HG03378 (cell line): ENCODE measurements around the gene DNAAF9.
"Not testable (repeated sequence)": the region's sequence is repeated elsewhere in the genome, so short reads cannot be mapped to it uniquely, and the experiment has no call there.

ENCODE experiments used
- ATAC-seq: cut with Tn5 transposase; IDR thresholded peaks from one replicate; pipeline ENCODE4 v1.9.1; 2021; ENCODE audit warnings: mild to moderate bottlenecking, moderate library complexity; ENCODE audit not compliant: unreplicated experiment

DNAAF9 gene

DNA sequence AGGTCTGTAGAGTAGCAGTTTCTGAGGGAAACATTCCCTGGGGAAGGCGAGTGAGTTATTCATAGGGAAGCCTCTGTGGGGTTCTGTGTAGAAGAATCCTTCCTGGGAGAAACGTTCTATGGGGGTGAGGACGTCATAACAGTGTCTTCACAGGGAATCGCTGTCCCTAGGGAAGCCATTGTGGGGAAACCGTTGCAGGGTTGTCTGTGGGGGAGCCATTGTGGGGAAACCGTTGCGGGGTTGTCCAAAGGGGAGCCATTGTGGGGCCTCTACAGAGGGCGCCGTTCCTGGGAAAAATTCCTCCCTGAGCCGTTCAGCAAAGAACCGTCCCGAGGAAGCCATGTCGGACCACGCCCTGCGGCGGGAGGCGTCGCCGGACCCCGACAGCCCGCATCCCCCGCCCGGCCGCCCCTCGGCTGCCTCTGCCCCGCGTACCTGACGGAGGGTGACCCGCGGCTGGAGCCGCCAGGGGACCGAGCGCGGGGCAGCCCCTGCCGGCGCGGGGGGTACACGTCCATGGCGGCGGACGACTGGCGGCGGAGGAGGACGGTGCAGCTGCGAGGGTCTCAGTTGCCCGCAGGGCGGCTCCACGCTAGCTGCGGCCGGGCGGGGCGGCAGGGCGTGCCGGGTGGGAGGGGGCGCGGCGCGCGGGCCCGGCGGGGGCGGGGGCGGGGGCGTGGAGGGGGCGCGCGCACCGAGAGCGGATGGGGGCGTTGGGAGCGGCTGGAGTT lies at the start of gene DNAAF9:
TSS of gene DNAAF9 (minus strand) at position 630 of the 731 bp plus-strand sequence. CDS start at position 518, 112 bp downstream.
- ATAC-seq = no peak

DNA sequence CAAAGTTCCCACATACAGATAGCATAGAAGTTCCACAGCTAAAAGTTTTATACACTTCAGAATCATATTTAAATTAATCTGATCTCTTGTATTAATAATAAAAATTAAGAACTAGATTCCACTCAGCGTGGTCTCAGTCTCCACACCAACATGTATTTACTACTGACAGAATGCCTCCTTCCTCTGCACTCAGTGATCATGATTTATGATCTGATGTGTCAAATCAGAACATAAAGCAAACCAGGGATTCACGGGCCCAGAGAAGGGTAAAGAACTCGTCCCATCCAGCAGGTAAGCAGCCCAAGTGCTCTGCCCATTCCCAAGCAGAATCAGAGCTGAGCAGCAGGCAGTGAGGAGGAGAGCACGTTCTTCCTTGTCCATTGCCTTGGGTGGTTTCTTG lies 49.2 kb upstream of the DNAAF9 start:
- no peak for ATAC-seq

DNA sequence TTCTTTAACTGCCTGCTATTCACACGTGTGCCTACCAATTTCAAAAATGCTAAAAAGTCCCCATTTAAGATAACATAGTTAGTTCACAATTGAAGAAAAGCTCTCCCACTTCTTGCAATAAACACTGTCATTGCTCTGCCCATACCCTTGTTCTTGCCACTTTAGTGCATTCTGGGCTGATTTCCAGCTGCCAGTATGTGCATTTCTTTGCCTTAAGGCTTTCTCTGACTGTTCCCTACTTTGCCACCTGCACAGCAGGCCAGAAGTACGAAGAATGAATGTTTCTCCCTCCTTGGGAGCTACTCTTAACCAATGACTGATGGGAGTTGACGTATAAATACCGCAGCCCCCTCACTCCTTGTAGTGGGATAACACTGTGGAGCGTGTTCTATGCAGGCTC lies 47.4 kb upstream of the DNAAF9 start:
- no peak for ATAC-seq

DNA sequence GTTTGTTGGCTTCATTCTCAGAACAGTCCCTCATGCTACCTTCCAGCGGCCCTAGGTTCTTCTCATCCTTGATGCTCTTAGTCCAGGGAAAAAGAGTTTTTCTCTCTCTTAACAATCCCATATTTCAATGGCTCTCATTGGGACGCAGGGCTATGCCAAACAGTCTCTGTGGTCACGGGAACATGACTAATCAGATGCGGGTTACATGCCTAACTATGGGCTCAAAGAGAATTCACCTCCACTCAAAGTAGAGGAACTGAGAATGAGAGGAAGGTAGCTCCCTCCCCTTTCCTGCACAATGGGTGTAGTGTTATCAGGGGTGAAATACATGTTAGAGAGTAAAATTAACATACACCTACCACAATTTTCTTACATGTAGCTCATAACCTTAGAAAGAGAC lies 45.2 kb upstream of the DNAAF9 start:
- peak; percentile 49 for ATAC-seq

DNA sequence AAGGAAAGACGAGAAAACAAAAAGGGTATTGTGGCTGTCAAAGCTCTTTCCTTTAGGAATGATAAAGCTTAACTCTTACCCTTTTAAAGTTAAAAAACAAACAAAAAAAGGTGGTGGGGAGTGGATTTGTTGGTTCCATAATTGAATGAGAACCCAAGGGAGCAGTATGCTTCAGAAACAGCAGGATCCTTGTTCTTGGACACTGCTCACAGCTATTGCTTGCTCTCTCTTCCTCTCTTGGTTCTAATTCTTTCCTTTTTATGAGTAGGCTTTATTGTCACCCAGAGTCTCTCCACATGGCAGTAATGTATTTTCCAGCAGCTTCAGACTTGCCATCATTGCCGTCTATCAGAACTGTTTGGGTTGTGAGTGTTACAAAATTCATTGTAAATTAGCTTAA lies 44.7 kb upstream of the DNAAF9 start:
- ATAC-seq = no peak

DNA sequence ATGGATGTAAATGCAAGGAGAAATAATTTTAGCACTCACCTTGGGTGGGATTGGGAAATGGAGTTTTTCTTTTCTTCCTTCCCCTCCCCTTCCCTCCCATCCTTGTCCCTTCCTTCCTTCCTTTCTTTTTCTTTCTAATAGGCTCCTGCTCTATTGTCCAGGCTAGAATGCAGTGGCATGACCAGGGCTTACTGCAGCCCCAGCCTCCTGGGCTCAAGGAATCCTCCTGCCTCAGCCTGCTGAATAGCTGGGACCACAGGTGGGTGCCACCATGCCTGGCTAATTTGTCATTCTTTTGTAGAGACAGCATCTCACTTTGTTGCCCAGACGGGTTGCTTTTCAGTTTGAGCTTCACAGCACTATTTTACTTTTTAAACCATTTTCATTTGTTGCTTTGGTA lies 41.9 kb upstream of the DNAAF9 start:
- no peak for ATAC-seq

DNA sequence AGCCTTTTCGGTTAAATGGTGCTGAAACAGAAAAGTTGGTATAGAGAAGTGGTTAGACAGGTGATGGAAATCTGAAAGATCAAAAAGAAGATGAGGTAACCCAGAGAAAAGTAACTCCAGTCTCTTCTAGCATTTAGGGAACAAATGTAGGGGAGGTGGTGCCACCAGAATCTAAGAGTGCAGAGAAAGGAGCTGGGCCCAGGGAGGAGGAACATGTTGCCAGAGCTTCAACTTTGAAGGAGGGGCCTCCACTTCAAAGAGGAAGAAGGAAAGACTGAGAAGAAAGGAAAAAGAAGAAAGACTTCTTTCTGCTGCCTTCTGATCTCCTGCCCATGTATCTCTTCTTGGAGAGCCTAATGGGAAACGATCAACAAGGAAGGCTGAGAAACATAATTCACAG lies 39.9 kb upstream of the DNAAF9 start:
- no peak for ATAC-seq

DNA sequence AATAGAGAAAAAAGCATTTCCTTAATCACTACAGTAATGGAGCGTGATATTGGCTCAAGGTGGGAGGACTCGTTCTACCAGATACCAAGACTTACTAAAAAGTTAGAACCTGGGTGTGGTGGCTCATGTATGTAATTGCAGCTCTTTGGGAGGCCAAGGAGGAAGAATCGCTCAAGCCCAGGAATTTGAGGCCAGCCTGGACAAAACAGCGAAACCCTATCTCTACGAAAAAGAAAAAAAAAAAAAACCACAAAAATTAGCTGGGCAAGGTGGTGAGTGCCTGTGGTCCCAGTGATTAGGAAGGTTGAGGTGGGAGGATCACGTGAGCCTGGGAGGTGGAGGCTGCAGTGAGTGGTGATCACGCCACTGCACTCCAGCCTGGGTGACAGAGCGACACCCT lies 39.3 kb upstream of the DNAAF9 start:
- no peak for ATAC-seq

DNA sequence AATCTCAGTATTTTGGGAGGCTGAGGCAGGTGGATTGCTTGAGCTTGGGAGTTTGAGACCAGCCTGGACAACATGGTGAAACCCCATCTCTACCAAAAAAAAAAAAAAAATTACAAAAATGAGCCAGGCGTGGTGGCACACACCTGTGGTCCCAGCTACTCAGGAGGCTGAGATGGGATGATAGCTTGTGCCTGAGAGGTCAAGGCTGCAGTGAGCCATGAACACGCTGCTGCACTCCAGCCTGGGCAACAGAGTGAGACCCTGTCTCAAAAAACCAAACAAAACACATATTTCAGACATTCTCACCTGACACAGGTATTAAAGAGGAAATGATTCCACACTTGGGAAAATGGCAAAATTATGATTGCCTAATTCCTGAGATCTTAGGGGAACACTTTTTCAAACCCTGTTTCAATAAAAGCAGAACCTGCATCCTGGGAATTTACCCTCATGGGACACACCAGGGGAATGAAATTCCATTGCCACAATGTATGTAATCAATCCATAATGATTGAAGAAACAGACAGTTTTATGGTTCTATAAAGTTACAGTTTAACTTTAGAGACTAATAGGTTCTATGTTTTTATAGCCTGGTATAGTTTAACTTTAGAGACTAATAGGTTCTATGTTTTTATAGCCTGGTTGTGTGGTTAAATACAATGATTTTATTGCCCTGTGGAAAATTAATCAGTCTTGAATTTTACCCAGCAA lies 29.6 kb upstream of the DNAAF9 start:
- ATAC-seq = no peak

DNA sequence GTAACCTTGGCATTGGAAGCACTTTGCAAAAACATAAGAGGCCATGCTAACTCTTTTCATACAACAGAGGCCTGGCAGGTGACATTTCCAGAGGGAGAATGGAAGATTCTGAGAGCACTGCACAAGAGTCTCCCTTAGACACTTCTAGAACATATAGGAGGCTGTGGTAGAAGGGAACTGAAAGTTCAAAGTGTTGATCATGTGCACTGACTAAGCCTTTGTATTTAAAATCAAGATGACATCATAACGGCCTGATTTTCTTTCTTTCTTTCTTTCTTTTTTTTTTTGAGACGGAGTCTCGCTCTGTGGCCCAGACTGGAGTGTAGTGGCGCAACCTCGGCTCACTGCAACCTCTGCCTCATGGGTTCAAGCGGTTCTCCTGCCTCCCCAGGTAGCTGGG lies 26.8 kb upstream of the DNAAF9 start:
- ATAC-seq = no peak

DNA sequence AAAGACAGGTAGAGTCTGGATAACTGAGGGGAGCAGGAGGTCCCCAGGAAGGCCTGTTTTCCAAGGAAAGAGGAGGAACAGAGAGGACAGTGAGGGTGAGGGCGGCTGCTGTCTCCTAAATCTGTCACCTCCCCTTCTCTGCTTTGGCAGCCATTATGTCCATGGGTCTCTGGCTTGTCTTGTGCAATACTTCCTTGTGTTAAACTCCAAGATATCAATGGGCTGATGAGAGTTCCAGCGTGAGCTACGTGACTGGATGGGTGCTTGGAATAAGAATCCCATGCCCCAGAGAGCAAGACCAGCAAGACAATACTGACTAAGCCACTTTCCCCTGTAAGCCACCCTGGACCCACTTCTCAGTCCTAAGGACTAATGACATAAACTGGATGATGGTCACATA lies 26.3 kb upstream of the DNAAF9 start:
- ATAC-seq = no peak

DNA sequence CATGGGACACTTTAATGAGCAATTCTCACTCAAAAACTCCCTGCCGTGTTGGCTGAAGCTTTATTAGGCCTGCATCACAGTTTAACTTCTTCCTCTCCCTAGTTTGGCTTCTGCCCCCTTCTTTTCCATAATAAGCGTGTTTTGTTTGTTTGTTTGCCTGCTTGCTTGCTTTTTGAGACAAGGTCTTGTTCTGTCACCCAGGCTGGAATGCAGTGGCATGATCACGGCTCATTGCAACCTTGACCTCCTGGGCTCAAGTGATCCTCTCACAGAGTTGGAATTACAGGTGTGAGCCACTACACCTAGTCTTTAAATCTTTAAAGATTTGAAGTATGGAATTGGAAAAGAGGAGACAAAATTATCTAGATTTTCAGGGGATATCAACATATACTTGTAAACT lies 25.4 kb upstream of the DNAAF9 start:
- ATAC-seq = no peak

DNA sequence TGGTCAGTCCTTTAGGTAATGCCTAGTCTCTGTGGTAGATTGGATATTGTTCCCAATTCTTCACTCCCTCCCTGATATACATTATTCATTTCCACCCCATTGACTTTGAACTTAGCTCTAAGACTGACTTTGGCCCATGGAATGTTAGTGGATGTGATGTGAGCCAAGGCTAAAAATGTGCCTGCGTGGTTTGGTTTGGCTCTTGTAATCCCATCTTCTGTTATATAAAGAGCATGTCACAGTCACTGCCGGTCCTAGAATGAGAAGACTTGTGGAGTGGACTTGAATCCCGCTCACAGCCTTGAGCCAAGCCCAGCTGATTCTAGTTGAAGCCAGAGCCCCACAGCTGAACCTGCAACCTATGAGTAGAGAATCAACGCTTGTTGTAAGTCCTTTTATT lies 23.6 kb upstream of the DNAAF9 start:
- no peak for ATAC-seq

DNA sequence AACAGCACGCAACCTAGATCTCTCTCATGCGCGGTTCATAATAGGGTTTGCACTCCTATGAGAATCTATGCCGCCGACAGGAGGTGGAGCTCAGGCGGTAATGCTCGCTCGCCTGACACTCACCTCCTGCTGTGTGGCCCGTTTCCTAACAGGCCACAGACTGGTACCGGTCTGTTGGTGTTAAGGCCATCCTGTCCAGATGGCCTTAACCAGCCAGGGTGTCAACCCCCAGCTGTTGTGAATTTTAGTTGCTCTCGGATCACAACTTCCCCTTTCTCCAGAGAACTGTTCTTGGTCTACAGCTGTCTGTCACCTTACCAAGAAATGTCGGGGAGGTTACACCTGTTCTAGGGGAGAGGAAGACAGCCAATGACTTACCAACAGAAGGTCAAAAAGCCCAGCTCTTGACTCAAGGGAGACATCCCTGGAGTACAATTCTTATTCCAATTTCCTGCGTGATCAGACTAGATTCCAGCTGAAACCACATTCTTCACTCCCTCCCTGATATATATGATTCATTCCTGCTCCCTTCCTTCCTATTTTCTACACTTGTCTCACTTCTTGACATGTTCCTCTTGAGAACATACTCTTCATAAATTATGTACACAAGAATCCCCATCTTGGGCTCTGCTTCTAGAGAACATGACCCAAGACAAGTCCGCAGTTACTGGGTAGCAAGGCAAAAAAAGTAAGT lies 23.1 kb upstream of the DNAAF9 start:
- ATAC-seq = no peak

DNA sequence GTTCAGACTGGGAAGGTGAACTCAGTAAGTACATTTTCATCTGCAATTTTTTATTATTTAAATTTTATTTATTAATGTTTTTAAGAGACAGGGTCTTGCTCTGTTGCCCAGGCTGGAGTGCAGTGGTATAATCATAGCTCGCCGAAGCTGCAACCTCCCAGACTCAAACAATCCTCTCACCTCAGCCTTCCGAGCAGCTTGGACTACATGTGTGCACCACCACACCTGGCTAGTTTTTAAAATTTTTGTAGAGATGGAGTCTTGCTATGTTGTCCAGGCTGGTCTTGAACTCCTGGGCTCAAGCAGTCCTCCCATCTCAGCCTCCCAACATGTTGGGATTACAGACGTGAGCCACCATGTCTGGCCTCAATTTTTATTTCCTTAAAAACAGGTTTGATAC lies 19.3 kb upstream of the DNAAF9 start:
- ATAC-seq = not testable (repeated sequence)

DNA sequence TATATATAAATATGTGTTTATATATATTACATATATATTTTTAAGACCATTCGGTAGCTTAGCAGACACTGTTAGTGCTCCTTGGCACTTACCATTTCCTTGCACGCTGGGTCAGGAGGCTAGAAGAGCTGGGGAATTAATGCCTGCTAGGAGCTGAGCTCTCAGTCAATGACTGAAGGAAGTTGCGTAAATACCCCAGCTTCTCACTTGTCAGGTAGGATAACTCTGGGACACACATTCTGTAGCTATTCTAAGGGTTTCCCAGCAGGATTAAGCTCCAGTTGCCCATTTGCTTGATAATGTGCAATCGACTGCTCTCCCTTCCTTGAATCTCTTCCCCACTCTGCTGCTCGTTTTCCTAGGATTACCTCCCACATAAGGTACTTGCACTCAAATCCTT lies 15.7 kb upstream of the DNAAF9 start:
- no peak for ATAC-seq

DNA sequence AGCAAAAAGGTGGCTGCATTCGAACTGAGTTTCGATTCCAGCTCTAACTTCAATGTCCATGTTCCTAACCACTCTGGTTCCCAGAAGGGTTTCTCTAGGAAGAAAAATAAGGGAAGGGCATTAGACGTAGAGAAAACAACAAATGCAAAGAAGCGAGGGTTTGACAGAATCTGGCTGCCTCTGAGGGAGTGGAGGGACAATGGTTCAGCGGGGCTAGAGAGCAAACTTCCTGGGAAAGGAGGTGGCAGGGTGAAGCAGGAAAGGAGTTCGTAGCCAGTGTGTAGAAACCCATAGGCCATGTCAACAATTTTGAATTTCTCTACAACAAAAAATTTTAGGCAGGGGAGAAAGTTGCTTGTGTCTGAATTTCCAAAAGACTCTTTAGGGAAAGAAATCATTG lies 14.5 kb upstream of the DNAAF9 start:
- no peak for ATAC-seq

DNA sequence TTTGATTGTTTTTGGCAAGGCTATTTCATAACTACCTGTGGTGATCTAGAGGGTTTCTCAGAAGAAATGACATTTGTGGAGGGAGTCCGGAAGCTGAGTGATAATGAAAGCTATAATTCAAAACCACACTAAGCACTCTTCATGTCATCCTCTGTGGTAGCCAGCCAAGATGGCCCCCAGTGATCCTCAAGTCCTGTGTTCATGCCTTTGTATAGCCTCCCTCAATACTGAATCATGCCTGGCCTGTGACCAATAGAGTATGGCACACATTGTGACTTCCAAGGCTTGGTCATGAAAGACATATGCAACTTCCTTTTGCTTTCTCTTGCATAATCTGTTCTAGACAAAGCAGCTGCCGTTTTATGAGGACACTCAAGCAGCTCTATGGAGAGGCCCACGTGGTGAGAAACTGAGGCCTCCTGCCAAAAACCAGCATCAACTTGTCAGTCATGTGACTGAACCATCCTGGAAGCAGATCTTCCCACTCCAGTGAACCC lies 12.8 kb upstream of the DNAAF9 start:
- ATAC-seq = peak; percentile 96

DNA sequence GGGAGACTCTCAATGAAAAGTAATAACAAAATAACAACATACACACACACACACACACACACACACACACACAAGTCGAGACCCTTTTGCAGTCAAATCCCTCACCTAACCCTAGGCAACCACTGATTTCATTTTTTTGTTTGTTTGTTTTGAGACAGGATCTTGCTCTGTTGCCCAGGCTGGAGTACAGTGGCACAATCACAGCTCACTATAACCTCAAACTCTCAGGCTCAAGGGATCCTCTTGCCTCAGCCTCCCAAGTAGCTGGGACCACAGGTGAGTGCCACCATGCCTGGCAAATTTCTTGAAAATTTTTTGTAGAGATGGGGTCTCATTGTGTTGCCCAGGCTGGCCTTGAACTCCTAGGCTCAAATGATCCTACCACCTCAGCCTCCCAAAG lies 10.7 kb upstream of the DNAAF9 start:
- ATAC-seq = not testable (repeated sequence)

DNA sequence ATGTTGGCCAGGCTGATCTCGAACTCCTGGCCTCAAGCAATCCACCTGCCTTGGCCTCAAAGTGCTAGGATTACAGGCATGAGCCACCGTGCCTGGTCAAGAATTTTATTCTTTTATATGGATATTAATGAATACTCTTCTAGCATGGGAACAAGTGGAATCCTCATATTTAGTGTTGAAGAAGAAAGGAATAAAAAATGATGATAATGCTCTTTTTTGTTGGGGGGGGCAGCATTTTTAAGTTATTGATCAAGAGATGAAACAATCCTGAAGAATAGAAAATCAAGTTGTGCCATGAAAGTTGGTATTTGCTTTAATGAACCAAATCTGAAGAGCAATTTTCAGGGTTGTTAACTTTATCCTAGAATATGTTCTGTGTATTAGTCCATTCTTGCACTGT lies 6.7 kb upstream of the DNAAF9 start:
- ATAC-seq = no peak

DNA sequence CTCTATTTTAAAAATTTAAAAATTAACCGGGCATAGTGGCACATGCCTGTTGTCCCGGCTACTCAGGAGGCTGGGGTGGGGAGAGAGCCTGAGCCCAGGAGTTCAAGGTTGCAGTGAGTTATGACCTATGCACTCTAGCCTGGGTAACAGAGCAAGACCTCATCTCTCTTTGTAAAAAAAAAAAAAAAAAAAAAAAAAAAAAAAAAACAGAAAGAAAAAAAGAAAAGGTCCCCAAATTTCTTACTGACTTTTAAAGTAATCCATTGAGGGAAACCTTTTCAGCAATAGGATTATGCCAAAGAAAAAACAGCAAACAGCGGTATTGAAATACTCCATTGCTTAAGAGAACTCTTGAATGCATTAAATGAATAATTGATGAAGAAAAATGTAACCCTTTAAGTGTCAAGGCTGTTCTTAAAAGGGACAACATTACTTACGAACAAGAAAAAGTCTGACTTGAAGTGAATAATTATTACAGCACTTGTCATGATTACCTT lies 6.0 kb upstream of the DNAAF9 start:
- ATAC-seq = no peak
